HEK293T (cell line): ENCODE data around the gene TNIP2.

ENCODE experiments used
- ARNT ChIP-seq: fragments of 450-650 bp; IDR thresholded peaks from 2 replicates; pipeline ENCODE4 v1.6.1; 2017; ENCODE audit warnings: mild to moderate bottlenecking
- BHLHE40 ChIP-seq: fragments of 450-650 bp; IDR thresholded peaks from 2 replicates; pipeline ENCODE4 v1.6.1; 2016; ENCODE audit warnings: mild to moderate bottlenecking, moderate library complexity, borderline replicate concordance
- ELF4 ChIP-seq: fragments of 450-650 bp; IDR thresholded peaks from 2 replicates; pipeline ENCODE4 v1.6.1; 2017; ENCODE audit warnings: antibody characterized with exemption
- FOXA1 ChIP-seq: fragments of 450-650 bp; IDR thresholded peaks from 2 replicates; pipeline ENCODE4 v1.6.1; 2016; ENCODE audit warnings: mild to moderate bottlenecking
- FOXK2 ChIP-seq: fragments of 450-650 bp; IDR thresholded peaks from 2 replicates; pipeline ENCODE4 v1.6.1; 2016; ENCODE audit warnings: mild to moderate bottlenecking
- FOXM1 ChIP-seq: fragments of 450-650 bp; IDR thresholded peaks from 2 replicates; pipeline ENCODE4 v1.6.1; 2017; ENCODE audit warnings: mild to moderate bottlenecking, borderline replicate concordance
- HDGF ChIP-seq: fragments of 450-650 bp; IDR thresholded peaks from 2 replicates; pipeline ENCODE4 v1.6.1; 2017; ENCODE audit warnings: antibody characterized with exemption, borderline replicate concordance
- LEF1 ChIP-seq: fragments of 450-650 bp; IDR thresholded peaks from 2 replicates; pipeline ENCODE4 v1.6.1; 2017; ENCODE audit warnings: mild to moderate bottlenecking, borderline replicate concordance
- NFRKB ChIP-seq: fragments of 450-650 bp; IDR thresholded peaks from 2 replicates; pipeline ENCODE4 v1.6.1; 2016; ENCODE audit warnings: mild to moderate bottlenecking, moderate library complexity
- SP1 ChIP-seq: fragments of 450-650 bp; IDR thresholded peaks from 2 replicates; pipeline ENCODE4 v1.6.1; 2017
- SUZ12 ChIP-seq: fragments of 450-650 bp; IDR thresholded peaks from 2 replicates; pipeline ENCODE4 v1.6.1; 2016; ENCODE audit warnings: mild to moderate bottlenecking
- ZNF384 ChIP-seq: fragments of 450-650 bp; IDR thresholded peaks from 2 replicates; pipeline ENCODE4 v1.6.1; 2016

DNA sequence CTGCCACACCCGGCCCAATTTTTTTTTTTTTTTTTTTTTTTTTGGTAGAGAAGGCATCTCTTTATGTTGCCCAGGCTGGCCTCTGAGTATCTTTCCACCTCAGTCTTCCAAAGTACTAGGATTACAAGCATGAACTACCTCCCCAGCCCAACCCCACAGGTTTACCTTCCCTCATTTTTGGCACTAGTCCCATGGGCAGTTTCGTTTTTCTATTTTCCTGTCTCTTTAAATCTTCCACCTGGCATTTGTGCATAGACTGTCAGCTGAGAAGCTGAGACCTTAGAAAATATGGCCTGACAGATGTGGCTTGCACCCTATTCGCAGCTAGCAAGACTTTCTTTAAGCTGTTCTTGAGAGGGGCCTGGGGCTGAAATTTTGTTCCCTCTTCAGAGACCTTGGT lies 27.9 kb downstream of the TNIP2 start:
- TF ChIP-seq BHLHE40 (no peak), HDGF (no peak), FOXK2 (no peak), SP1 (no peak), LEF1 (no peak), FOXM1 (no peak), SUZ12 (no peak), ELF4 (no peak), ARNT (no peak), FOXA1 (no peak), NFRKB (no peak), ZNF384 (no peak)
